Measurements from ENCODE around the gene PDZK1IP1. TPM values are rescaled to one million over a fixed set of nuclear protein-coding genes. Genes with fewer than 3 reads are reported as not detected.

The PDZK1IP1 gene
- total RNA-seq, 2 experiments from 2014 or later = not detected

DNA sequence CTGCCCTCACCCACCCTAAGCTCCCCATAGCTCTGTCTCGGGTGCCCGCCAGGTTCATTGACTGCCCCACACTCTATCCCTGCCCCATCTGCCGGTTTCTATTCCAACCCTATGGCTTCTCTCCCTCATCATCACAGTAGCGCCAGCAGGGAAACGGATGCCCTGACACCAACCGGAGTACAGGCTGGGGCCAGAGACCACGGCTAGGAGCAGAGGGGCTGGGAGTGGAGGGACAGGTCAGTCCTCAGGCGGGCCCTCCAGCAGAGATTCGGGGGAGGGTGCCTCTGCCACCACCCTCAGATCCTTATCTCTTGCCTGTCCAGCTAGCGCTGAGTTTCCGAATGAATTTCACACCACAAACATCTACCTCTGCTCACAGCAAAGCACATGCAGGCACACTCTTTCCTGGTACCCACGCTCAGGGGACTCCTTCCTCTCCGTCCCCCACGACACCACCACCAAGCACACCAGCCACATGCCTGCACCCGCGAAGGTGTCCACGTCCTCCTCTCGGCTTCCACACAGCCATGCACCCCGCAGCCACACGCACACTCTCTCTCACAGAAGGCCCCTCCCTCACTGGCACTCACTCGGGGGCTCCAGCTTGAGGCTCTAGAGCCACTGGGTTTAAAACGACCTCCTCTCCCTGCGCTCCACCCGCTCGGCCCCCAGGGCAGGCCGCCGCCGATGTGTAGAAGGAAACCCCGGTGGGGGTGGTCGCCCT is 35.0 kb upstream of the PDZK1IP1 start:
- POLR2A ChIA-PET = no interaction called here
- CTCF ChIA-PET = interaction anchor here (0.6 kb wide), 1 partner anchor 40 kb away, joined by 4 read pairs; no protein-coding TSS in a partner anchor

DNA sequence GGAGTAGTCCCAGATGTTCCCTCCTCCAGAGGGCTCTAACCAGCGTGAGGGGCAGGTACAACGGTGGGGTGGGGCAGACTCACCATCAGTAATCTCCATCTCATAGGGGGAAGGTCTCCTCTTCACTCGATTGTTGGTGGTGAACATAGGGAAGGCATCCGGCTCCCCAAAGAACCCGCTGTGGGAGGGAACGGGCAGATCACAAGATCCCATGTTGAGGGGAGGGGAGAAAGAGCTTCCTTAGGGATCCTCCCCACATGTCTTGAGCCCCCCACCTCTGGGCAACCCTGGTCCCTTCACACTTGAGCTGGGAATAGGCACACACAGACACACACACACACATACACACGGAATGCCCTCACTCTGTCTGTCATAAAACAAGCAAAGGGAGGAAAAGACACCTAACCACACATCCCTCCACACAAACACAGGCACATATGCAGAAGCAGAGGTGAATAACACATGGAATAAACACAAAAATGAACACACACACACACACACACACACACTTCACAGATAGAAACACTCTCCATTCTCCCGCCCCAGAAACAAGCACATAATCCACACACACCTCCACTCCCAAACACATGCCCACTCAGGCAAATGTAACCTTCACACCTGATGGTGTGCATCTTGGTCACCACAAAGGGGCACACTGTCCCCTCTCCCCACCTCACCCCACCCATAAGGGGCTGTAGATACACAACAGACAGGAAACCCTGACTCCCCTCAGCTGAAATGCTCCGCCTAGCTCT is 34.3 kb upstream of the PDZK1IP1 start:
- POLR2A ChIA-PET = no interaction called here
- CTCF ChIA-PET = no interaction called here

DNA sequence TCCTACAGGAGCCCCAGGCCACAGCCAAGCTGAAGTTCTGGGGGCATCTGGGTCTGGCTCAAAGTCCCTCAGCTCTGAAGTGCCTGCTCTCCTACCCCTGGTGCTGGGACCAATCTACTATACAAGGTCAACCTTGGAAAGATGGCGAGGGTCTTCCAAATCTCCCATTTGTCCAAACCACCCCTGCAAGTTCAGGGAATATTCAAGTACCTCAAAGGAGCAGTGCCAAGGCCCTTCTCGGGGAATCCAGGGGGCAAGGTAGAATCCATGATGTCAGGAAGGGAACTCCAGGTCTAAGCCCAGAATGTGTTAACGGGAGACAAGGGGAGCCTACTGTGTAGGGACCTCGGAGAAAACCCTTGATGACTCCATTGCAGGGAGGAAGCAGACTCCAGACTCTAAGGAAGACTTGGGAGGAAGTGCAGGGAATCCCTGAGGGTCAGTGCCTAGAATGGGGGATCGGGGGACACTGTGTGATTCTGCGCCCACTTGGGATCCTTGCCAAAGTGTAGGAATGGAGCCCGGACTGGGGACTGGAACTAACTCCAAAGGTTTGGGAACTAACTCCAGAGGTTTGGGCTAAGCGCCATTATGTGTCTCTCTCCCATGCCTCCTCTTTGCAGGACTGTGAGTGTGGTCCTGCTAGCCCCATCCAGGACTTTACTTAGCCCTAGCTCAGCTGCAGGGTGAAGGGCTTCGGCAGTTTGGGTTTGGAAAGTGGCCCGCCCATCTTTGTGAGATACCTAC is 33.5 kb upstream of the PDZK1IP1 start:
- ChIA-PET CTCF (no interaction called here), POLR2A (interaction anchor here (0.5 kb wide), 1 partner anchor 132 kb away, joined by 3 read pairs; no protein-coding TSS in a partner anchor)

DNA sequence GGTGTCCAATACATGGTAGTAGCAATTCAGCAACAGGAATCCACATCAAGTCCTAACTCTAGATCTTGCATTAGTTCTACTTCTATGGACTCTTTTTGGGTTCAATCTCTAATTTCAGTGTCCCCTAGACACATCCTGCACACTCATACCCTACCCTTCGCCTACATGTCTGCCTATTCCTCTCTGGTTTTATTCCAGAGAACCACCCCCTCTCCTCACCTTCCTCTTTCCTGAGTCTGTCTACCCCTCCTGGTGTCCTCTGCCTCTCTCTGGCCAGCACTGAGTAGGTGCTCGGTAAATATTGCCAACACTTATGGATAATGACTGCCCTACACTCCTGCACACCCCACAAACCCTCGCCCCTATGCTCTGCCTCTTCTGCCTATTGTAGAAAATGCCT is 32.6 kb upstream of the PDZK1IP1 start:
- POLR2A ChIA-PET = interaction anchor here (0.5 kb wide), 1 partner anchor 133 kb away, joined by 3 read pairs; no protein-coding TSS in a partner anchor
- CTCF ChIA-PET = no interaction called here

DNA sequence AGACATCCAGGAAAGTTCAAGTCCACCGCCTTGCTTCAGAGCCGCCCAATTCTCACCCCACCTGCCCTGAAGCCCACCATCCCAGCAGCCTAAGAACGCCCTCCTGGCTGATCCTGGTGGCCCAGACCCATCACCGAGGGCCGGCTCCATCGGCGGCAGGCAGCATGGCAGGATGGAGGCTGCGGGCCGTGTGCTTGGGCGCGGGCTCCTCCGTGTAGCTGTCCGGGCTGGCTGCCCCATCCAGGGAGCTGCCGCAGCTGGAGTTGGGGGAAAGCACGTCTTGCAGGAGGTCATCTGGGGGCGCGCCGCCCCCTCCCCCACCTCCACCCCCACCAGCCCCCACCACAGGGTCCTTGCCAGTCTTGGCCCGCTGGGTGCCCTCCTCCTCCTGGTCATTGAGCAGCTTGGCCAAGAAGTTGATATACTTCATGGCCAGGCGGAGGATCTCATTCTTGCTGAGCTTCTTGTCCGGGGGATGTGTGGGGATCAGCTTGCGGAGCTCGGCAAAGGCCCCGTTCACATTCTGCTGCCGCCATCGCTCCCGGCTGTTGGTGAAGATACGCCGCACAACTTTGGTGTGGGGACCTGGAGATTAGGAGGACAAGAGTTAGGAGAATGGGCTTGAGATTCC is 29.9 kb upstream of the PDZK1IP1 start:
- POLR2A ChIA-PET = no interaction called here
- CTCF ChIA-PET = no interaction called here

DNA sequence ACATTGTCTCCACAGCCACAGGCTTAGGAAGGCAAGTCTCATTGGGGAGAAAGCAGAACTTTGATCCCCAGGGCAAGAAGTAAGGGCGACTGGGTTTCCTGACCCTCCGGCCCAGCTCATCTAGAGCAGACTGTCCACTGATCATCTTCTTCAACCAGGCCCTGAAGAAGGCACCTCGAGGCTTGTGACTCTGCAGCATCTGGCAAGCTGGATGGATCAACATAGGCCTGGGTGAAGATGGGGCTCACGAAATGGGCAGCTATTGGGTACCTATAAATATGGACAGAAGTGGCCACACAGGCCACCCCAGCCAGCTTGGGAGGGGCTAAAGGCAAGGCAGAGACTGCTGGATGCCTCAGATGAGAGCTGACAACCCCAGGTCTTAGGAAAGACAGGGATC is 29.2 kb upstream of the PDZK1IP1 start:
- ChIA-PET CTCF (no interaction called here), POLR2A (no interaction called here)

DNA sequence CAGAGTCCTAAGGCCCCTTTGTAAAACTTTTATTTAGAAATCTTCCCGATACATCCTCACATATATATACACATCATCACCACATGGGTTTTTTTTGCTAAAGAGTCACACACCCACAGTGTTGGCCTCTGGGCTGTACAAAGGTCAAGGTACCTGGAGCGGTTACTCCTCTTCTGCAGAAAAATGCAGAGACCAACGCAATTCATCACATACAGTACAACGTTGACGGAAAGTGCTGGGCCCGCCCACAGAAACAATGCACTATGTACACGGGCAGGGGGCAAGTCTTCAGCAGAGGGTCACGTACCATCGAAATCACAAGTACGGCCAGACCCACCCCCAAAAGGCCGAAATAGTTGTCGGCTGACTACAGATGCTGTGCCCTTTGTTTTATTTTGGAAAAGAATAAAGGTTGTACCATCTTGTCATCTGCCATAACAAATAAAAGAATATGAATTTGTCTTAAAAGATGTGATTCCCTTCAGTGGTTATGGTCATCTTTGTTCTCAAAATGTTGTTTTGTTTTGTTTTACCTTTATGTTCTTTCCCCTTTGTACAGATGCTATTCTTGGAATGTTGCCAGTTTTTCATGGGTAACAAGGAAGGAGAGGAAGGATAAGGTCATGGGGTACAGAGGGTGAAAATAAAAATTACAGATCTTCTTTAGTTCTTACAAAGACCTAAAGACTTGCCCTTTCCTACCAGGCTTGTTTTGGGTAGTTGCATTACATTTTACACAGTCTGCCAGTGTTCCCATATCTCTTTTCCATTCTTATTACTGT is 26.6 kb upstream of the PDZK1IP1 start:
- ChIA-PET POLR2A (no interaction called here), CTCF (no interaction called here)

DNA sequence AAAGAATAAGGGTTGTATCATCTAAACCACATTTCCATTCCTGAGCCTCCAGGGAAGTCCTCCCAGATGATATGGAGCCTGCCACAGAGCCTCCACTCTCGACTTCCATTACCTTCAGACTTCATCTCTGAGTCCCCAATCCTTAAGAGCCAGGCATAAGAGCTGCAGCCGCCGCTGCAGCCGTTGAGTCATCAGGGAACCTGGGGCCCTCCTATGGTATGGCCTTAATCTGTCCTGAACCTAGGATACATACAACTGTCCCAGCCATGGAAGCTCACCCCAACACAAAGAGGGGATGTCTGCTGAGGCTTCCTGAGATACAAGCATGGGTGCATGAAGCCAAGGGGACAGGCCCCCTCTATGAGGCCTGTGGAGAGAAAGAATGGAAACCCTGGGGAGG is 25.9 kb upstream of the PDZK1IP1 start:
- ChIA-PET CTCF (no interaction called here), POLR2A (no interaction called here)

DNA sequence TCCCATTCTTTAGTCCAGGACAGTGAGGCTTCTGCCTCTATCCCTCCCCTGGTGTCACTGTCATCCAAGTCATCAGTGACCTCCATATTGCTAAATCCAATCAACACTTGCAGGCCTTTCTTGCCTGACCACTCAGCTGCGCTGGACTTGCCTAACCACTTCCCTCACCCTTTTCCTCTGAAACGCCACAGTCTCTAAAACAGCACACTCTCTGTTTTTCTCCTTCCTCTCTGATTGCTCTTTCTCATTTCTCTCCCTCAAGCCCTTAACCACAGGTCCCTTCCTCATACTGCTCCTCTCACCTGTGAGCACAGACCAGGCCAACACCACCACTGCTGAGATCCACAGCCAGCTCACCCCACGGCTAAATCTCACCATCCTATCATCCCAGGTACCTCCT is 24.7 kb upstream of the PDZK1IP1 start:
- CTCF ChIA-PET = no interaction called here
- POLR2A ChIA-PET = no interaction called here

DNA sequence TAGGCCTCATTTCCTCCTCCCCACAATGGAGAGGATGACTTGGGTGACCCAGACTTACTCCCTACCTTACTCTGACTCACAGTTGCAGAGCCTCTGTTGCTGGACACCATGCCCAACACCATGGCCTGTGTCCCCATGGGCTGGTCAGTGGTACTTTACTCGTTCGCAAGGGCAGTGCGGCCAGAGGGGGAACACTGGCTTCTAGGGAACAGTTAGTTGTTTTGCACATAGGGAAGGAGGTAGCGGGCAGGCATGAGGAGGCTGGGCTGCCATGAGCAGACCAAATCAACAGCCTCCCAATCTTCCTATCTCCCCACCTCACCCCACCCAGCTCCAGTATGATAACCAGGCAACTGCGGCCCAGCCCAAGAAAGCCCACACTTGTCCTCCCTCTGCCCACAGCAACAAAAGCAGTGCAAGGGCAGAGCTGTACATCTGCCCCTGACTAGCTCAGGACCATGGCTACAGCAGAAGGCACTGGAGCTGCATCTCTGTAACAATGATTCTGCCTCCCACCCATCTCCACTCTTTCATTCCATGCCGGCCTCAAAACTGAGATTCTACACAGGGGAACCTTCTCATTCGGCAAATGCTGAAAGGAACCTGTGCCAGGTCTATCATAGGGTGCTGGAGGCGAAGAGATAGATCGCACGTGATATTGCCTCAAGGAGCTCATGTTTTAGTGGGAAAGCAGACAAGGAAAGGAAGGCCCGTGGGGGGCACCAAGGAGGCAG is 23.6 kb upstream of the PDZK1IP1 start:
- ChIA-PET POLR2A (no interaction called here), CTCF (no interaction called here)

DNA sequence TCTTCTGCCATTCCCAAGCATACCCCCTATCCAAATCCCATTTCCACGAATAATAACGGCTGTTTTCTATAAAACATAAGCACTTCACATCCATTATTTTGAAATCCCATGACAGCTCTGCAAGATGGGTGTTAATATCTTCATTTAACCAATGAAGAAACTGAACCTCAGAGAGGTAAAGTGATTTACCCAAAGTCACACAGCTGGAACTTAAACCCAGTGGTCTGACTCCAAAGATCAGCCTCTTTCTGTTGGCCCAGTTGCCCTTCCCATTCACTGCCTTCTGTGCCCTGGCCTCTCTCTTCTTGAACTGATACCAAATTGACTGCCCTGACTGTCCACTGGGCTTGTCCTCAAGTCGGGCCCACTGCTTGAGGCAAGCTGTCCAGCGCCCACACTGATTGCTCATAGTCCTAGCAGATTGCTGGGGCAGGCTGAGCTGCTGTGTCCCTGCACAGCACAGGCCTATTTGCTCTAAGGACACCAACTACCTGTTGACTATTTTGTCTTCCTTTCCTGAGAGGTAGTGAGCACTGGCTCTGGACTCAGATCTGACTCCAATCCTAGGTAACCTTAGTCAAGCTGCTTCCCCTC is 22.9 kb upstream of the PDZK1IP1 start:
- ChIA-PET CTCF (no interaction called here), POLR2A (no interaction called here)

DNA sequence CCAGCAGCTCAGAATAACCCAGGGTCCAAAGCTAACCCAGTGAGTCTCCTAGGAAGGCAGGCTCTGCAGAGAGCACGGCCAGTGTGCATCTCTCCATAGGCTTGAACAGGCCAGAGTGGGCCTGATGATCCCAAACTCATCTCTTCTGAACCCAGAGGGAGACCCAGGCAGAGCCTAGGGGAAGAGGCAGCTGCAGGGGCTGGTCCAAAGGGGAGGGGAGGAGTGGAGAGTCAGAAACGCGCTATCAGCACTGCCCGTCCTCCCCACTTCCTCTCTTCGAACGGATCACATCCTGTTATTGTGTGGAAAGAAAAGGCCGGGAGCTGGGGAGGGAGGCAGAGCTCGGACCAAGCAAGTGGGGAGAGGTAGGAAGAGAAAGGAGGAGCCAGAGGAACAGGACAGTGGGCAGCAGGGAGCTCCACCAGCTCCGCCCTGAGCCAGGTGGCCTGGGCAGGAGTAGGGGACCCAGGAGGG is 22.0 kb upstream of the PDZK1IP1 start:
- CTCF ChIA-PET = no interaction called here

DNA sequence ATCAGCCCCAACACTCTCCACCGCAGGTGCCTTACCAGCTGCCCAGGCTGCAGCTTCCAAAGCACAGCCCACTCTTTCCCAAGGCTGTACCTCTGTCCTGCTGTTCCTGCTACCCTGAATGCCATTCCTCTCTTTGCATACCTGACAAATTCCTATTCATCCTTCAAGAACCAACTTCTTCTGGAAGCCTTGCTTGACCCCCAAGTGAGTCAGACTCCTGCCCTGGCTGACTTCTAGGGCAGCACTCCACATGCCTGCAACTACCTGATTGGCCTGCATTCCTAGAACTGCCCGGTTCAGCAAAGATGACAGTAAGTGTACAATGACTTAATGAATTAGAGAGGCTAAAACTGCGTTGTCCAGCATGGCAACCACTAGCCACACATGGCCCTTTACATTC is 20.8 kb upstream of the PDZK1IP1 start:
- CTCF ChIA-PET = no interaction called here

More for the DNA sequence above, 22.0 kb upstream of the PDZK1IP1 start:
- POLR2A ChIA-PET = no interaction called here

DNA sequence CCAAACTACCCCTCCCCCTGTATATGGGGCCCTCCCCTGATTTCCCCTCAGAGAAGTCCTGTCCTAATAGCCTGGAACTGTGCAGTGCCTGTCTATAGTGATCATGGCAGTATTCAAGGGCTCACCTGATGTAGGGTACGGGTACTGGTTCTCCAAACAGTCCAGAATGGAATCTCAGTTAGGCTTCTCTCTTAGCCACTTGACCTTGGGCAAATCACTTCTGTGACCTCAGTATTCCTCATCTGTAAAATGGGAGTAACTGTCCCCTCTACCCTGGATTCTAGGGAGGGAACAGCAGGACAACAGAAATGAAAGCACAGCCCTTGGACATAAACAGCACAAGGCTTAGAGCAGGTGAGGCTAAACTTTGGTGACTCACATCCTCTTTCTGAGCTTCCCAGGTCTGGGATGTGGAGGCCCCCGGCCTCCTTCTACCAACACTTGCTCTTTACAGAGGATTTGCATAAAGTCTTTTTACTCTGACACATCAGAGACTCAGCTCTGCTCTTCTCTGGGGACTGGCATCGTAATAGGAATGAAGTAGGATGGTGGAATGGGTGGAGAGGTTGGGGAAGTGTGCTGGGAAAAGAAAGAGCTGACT is 20.0 kb upstream of the PDZK1IP1 start:
- ChIA-PET CTCF (no interaction called here), POLR2A (no interaction called here)

More for the DNA sequence above, 20.8 kb upstream of the PDZK1IP1 start:
- POLR2A ChIA-PET = no interaction called here

DNA sequence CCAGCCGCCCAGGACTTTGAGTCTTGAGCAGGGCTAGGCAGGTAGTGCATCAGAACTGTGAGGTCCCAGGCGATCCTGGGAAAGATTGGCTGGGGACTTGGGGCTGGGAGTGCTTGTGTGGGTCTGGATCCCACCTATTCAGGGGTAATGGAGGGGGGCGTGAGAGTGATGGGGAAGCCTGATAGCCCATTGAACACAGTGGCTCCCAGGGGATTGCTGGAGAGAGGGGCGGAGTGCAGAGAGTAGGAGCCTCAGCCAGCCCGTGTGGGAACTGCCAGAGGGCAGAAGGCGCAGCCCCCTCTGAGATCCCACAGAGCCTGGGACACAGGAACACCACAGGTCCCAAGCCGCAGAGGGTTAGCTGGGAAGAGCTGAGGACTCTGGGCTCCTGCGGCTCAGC is 19.3 kb upstream of the PDZK1IP1 start:
- POLR2A ChIA-PET = no interaction called here
- CTCF ChIA-PET = no interaction called here

DNA sequence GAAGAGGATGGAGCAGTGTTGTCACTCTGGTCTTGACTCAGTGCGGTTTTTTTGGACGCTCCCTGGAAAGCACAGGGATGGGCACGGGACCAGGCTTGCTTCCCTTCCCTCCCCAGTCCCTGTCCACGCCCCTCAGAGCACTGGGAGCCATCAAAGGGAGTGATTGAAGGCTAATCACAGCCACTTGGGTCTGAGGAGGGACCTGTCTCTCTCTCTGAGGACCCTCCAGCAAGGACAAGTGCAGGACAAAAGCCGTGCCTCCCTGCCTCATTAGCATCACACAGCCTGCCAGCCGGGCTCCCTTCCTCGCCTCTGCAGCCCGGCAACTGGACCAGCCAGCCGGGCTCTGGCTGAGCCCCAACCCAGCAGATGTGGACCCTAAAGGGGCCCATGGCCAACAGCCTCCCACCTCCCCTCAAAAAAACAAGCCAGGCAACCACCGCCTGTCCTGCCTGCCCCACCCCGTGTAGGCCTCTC is 18.6 kb upstream of the PDZK1IP1 start:
- CTCF ChIA-PET = no interaction called here
- POLR2A ChIA-PET = interaction anchor here (0.7 to 0.8 kb wide), 2 partner anchors 81 to 520 kb away, joined by 3 read pairs; no protein-coding TSS in a partner anchor

DNA sequence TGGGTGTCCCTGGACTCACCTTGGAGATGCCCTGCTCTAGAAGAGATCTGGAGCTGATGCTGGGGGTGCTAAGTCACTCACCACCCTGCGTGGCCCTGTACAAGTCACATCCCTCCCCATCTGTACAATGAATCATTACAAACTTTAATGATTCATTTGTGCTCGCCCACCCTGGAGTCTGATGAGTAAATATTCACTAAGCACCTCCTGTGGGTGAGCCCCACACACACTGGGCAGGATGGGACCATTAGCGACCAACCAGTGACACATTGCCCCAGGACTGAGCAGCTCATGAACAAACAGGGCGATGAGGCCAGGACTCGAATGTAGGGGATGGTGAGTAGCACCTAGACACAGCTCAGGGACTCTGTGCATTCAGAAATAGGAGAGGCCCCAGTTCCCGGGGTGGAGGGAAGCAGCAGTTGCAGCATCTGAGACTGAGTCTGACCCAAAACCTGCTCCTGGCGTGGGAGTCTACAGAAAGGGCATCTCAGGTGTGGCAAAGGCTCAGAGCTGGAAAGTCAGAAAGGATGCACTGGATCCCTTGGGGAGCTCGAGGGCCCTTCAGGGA is 18.1 kb upstream of the PDZK1IP1 start:
- POLR2A ChIA-PET = interaction anchor here (0.7 to 0.8 kb wide), 2 partner anchors 81 to 520 kb away, joined by 3 read pairs; no protein-coding TSS in a partner anchor
- CTCF ChIA-PET = no interaction called here
